Measurements from ENCODE around the gene KLC3.

DNA sequence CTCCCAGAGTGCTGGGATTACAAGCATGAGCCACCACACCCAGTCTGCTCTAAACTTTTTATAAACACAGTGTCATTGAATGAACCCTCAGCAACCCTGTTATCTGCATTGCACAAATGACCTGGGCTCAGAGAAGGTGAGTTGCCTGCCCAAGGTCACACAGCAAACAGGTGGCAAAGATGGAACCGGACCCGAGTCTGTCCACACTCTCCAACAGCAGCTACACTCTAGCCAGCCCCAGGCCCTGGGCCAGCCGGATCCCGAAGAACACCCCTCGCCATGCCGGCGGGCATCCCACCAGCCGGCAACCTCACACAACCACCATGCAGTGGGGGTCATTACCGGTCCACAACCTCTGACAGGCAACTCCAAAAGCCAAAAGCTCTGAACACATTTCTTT is 15.4 kb downstream of the KLC3 start:
- TF ChIP-seq ZNF565 (CRISPR knock-in tag; conservative IDR thresholded peaks at IDR 0.05; ENCODE audit: low read depth) (no peak), GLIS3 (CRISPR knock-in tag; IDR thresholded peaks at IDR 0.05) (no peak), CSRNP3 (CRISPR knock-in tag; IDR thresholded peaks at IDR 0.05) (no peak), ZNF8 (CRISPR knock-in tag; IDR thresholded peaks at IDR 0.05) (no peak), CREB5 (CRISPR knock-in tag; IDR thresholded peaks at IDR 0.05; ENCODE audit: low read depth) (no peak), PPARA (CRISPR knock-in tag; IDR thresholded peaks at IDR 0.05; ENCODE audit: borderline replicate concordance) (no peak), ZFP30 (CRISPR knock-in tag; IDR thresholded peaks at IDR 0.05) (no peak), ARNTL (CRISPR knock-in tag; IDR thresholded peaks at IDR 0.05; ENCODE audit: borderline replicate concordance, low read depth) (no peak)
- TF ChIP-seq, protein P1, sequence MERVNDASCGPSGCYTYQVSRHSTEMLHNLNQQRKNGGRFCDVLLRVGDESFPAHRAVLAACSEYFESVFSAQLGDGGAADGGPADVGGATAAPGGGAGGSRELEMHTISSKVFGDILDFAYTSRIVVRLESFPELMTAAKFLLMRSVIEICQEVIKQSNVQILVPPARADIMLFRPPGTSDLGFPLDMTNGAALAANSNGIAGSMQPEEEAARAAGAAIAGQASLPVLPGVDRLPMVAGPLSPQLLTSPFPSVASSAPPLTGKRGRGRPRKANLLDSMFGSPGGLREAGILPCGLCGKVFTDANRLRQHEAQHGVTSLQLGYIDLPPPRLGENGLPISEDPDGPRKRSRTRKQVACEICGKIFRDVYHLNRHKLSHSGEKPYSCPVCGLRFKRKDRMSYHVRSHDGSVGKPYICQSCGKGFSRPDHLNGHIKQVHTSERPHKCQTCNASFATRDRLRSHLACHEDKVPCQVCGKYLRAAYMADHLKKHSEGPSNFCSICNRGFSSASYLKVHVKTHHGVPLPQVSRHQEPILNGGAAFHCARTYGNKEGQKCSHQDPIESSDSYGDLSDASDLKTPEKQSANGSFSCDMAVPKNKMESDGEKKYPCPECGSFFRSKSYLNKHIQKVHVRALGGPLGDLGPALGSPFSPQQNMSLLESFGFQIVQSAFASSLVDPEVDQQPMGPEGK (CRISPR knock-in tag; IDR thresholded peaks at IDR 0.05; ENCODE audit: borderline replicate concordance) = no peak
- TF ChIP-seq, protein P2, sequence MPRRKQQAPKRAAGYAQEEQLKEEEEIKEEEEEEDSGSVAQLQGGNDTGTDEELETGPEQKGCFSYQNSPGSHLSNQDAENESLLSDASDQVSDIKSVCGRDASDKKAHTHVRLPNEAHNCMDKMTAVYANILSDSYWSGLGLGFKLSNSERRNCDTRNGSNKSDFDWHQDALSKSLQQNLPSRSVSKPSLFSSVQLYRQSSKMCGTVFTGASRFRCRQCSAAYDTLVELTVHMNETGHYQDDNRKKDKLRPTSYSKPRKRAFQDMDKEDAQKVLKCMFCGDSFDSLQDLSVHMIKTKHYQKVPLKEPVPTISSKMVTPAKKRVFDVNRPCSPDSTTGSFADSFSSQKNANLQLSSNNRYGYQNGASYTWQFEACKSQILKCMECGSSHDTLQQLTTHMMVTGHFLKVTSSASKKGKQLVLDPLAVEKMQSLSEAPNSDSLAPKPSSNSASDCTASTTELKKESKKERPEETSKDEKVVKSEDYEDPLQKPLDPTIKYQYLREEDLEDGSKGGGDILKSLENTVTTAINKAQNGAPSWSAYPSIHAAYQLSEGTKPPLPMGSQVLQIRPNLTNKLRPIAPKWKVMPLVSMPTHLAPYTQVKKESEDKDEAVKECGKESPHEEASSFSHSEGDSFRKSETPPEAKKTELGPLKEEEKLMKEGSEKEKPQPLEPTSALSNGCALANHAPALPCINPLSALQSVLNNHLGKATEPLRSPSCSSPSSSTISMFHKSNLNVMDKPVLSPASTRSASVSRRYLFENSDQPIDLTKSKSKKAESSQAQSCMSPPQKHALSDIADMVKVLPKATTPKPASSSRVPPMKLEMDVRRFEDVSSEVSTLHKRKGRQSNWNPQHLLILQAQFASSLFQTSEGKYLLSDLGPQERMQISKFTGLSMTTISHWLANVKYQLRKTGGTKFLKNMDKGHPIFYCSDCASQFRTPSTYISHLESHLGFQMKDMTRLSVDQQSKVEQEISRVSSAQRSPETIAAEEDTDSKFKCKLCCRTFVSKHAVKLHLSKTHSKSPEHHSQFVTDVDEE (CRISPR knock-in tag; IDR thresholded peaks at IDR 0.05) = no peak

All from SK-N-SH treated with all-trans-retinoic acid at 6 μM for 48 hours (cell line).